SK-N-SH (cell line): ENCODE data around the gene C11orf54.

Source experiments
- CHD2 ChIP-seq: fragments of 150-350 bp; IDR thresholded peaks from 2 replicates; pipeline ENCODE4 v1.6.1; 2018; ENCODE audit warnings: low read length; ENCODE audit not compliant: partially characterized antibody
- FOXM1 ChIP-seq: IDR thresholded peaks from 2 replicates; pipeline ENCODE4 v1.4.0; 2012; ENCODE audit warnings: low read depth, mild to moderate bottlenecking
- NFIC ChIP-seq: IDR thresholded peaks from 2 replicates; pipeline ENCODE4 v1.4.0; 2012; ENCODE audit warnings: borderline replicate concordance
- SIN3A ChIP-seq: IDR thresholded peaks from 2 replicates; pipeline ENCODE4 v1.6.1; 2012; ENCODE audit warnings: low read depth, mild to moderate bottlenecking, low read length, moderate library complexity, borderline replicate concordance
- USF1 ChIP-seq: IDR thresholded peaks from 2 replicates; pipeline ENCODE4 v1.4.0; 2012; ENCODE audit warnings: low read depth, borderline replicate concordance
- TF ChIP-seq, protein P1 (sequence below): fragments of 200-600 bp; sonication (generic); IDR thresholded peaks from 2 replicates; pipeline ENCODE4 v1.6.1; 2017; ENCODE audit warnings: antibody characterized with exemption, mild to moderate bottlenecking, moderate library complexity

- no peak for TF ChIP-seq NFIC
- TF ChIP-seq CHD2, result no peak
- TF ChIP-seq, protein P1, sequence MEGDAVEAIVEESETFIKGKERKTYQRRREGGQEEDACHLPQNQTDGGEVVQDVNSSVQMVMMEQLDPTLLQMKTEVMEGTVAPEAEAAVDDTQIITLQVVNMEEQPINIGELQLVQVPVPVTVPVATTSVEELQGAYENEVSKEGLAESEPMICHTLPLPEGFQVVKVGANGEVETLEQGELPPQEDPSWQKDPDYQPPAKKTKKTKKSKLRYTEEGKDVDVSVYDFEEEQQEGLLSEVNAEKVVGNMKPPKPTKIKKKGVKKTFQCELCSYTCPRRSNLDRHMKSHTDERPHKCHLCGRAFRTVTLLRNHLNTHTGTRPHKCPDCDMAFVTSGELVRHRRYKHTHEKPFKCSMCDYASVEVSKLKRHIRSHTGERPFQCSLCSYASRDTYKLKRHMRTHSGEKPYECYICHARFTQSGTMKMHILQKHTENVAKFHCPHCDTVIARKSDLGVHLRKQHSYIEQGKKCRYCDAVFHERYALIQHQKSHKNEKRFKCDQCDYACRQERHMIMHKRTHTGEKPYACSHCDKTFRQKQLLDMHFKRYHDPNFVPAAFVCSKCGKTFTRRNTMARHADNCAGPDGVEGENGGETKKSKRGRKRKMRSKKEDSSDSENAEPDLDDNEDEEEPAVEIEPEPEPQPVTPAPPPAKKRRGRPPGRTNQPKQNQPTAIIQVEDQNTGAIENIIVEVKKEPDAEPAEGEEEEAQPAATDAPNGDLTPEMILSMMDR, result no peak
- no peak for TF ChIP-seq USF1
- no peak for TF ChIP-seq FOXM1
- no peak for TF ChIP-seq SIN3A
Observed at GRCh38 chr11:93757924-93758865, 16.7 kb downstream of the C11orf54 start.
